Measurements from ENCODE around the gene MTSS2. TPM values are rescaled to one million over a fixed set of nuclear protein-coding genes. Genes with fewer than 3 reads are reported as not detected.

The MTSS2 gene
- total RNA-seq, 4 donors from 2014 or later, result 42.6 to 160 (median 93.9) TPM

DNA sequence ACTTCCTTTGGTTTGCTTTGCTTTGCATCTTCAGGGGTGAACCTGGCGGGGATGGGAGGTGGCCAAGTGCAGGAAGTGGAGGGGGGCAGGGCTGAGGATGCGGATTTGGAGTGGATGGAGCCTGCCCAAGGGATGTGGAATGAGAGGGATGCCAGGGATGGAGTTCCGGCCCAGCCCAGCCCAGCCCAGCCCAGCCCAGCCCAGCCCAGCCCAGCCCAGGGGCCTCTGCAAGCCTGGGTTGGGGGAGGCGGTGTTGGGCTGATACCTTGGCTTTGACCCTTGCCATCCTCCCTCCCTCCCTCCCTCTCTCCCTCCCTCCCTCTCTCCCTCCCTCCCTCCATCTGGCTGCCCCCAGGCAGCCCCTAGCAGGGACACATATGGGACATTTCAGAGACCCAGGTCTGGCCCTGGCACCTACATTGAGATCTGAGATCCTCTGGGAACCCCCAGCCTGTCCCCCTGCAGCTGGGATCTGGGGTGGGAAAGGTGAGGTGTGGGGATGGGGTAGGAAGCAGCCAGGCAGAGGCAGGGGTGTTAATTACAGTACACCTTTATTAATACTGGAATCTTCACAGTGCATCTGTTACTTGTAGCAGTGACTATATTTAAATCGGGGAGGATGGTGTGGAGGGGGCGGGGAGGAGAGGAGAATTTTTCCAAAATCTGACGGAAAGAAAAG, 25.0 kb downstream of the MTSS2 start:
- H3K27me3 ChIP-seq, result no peaks in the 10 kb centered on the region
- no peak overlapping the region for H3K27ac ChIP-seq

DNA sequence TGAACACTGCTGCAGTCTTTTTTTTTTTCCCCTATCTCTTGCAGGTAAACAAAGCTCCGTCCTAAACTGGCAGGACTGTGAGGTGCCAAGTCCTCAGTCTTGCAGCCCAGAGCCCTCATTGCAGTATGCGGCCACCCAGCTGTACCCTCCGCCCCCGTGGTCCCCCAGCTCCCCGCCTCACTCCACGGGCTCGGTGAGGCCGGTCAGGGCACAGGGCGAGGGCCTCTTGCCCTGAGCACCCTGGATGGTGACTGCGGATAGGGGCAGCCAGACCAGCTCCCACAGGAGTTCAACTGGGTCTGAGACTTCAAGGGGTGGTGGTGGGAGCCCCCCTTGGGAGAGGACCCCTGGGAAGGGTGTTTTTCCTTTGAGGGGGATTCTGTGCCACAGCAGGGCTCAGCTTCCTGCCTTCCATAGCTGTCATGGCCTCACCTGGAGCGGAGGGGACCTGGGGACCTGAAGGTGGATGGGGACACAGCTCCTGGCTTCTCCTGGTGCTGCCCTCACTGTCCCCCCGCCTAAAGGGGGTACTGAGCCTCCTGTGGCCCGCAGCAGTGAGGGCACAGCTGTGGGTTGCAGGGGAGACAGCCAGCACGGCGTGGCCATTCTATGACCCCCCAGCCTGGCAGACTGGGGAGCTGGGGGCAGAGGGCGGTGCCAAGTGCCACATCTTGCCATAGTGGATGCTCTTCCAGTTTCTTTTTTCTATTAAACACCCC, 25.7 kb downstream of the MTSS2 start:
- H3K36me3 ChIP-seq, result peaks cover 0 to 23% of the 10 kb centered on the region in 2 donors
- intact Hi-C loops (cut with DNase I; ENCODE audit: low total_unique reads) (no loop called here), in situ Hi-C loops (cut with MboI; ENCODE audit: low sequenced_read_pairs in 4 of 4) (loop anchor here in 3 of 4 donors (10.0 to 25.0 kb wide), 3 partner anchors 125 to 298 kb away; no protein-coding TSS in a partner anchor)
- no peak overlapping the region for H3K27ac ChIP-seq
- H3K27me3 ChIP-seq, result no peaks in the 10 kb centered on the region
- DNase-seq (no peak), ATAC-seq (no peak)
- no peaks in the 10 kb centered on the region for H3K4me1 ChIP-seq
- H3K4me3 ChIP-seq, result no peak overlapping the region
- TF ChIP-seq, protein P1, sequence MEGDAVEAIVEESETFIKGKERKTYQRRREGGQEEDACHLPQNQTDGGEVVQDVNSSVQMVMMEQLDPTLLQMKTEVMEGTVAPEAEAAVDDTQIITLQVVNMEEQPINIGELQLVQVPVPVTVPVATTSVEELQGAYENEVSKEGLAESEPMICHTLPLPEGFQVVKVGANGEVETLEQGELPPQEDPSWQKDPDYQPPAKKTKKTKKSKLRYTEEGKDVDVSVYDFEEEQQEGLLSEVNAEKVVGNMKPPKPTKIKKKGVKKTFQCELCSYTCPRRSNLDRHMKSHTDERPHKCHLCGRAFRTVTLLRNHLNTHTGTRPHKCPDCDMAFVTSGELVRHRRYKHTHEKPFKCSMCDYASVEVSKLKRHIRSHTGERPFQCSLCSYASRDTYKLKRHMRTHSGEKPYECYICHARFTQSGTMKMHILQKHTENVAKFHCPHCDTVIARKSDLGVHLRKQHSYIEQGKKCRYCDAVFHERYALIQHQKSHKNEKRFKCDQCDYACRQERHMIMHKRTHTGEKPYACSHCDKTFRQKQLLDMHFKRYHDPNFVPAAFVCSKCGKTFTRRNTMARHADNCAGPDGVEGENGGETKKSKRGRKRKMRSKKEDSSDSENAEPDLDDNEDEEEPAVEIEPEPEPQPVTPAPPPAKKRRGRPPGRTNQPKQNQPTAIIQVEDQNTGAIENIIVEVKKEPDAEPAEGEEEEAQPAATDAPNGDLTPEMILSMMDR (IDR thresholded peaks at IDR 0.05 in 4 of 5, conservative IDR thresholded peaks at IDR 0.05 in 1 of 5), result no peak
- TF ChIP-seq POLR2A (IDR thresholded peaks at IDR 0.05), result no peak
- H3K9me3 ChIP-seq, result no peaks in the 10 kb centered on the region

More for the DNA sequence above, 25.0 kb downstream of the MTSS2 start:
- no peaks in the 10 kb centered on the region for H3K4me1 ChIP-seq
- H3K36me3 ChIP-seq, result peaks cover 0 to 30% of the 10 kb centered on the region in 2 donors
- intact Hi-C loops (cut with DNase I; ENCODE audit: low total_unique reads) (no loop called here), in situ Hi-C loops (cut with MboI; ENCODE audit: low sequenced_read_pairs in 4 of 4) (loop anchor here in 2 of 4 donors (25.0 kb wide), 1 partner anchor 299 kb away; no protein-coding TSS in a partner anchor)
- no peak overlapping the region for H3K4me3 ChIP-seq
- no peaks in the 10 kb centered on the region for H3K9me3 ChIP-seq
- no peak for TF ChIP-seq POLR2A (IDR thresholded peaks at IDR 0.05)
- TF ChIP-seq, protein P1 (IDR thresholded peaks at IDR 0.05 in 4 of 5, conservative IDR thresholded peaks at IDR 0.05 in 1 of 5), result no peak
- DNase-seq (no peak), ATAC-seq (no peak)

DNA sequence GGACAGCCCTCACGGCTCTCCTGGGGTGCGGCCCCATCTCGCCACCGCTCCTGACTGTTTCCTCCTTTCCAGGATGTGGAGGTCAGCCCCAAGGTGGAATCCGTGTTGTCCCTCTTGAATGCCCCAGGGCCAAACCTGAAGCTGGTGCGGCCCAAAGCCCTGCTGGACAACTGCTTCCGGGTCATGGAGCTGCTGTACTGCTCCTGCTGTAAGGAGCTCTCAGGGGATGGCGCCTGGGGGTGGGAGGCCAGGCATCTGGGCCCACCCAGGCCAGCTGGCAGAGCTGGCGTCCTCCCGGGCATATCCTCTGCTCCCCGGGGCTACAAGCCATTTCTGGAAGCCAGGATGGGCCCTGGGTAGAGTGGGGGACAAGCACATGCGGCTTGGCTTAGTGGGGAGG, 26.3 kb downstream of the MTSS2 start:
- ATAC-seq, result no peak
- Histone ChIP-seq H3K4me1 (no peaks in the 10 kb centered on the region), H3K9me3 (no peaks in the 10 kb centered on the region), H3K36me3 (peaks cover 0 to 18% of the 10 kb centered on the region in 2 donors), H3K27me3 (no peaks in the 10 kb centered on the region), H3K4me3 (no peak overlapping the region), H3K27ac (no peak overlapping the region)
- intact Hi-C loops (cut with DNase I; ENCODE audit: low total_unique reads), result no loop called here
- TF ChIP-seq POLR2A (IDR thresholded peaks at IDR 0.05), result no peak
- TF ChIP-seq, protein P1 (IDR thresholded peaks at IDR 0.05 in 4 of 5, conservative IDR thresholded peaks at IDR 0.05 in 1 of 5), result no peak
- in situ Hi-C loops (cut with MboI; ENCODE audit: low sequenced_read_pairs in 4 of 4), result loop anchor here in 3 of 4 donors (10.0 to 25.0 kb wide), 3 partner anchors 125 to 297 kb away; no protein-coding TSS in a partner anchor
- no peak for DNase-seq

DNA sequence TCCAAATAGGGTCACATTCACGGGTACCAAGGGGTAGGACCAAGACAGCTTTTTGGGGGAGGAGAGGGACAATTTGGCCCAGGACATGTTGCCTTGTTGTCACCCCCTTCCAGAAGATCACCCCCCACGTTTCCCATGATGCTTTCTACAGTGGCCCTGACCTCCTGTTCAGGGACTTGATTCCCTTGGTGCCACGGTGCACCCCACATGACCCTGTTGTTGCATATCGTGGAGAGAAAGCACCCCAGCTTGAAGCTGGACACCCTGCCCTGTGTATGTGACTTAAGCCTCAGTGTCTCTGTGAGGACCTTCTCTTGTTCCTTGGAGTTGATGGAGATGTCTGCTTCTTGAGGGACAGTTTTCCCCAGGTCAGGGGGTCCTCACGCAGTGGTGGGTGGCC, 26.9 kb downstream of the MTSS2 start:
- no peak for ATAC-seq

More for the DNA sequence above, 26.9 kb downstream of the MTSS2 start:
- in situ Hi-C loops (cut with MboI; ENCODE audit: low sequenced_read_pairs in 4 of 4) (loop anchor here in 3 of 4 donors (10.0 to 25.0 kb wide), 3 partner anchors 124 to 297 kb away; no protein-coding TSS in a partner anchor), intact Hi-C loops (cut with DNase I; ENCODE audit: low total_unique reads) (no loop called here)
- H3K4me3 ChIP-seq, result no peak overlapping the region
- no peak for DNase-seq
- H3K27me3 ChIP-seq, result no peaks in the 10 kb centered on the region
- H3K4me1 ChIP-seq, result peaks cover 3% of the 10 kb centered on the region in 2 donors
- H3K36me3 ChIP-seq, result peaks cover 0 to 12% of the 10 kb centered on the region in 2 donors
- H3K27ac ChIP-seq, result no peak overlapping the region
- TF ChIP-seq, protein P1 (IDR thresholded peaks at IDR 0.05 in 4 of 5, conservative IDR thresholded peaks at IDR 0.05 in 1 of 5), result no peak
- no peak for TF ChIP-seq POLR2A (IDR thresholded peaks at IDR 0.05)
- H3K9me3 ChIP-seq, result no peaks in the 10 kb centered on the region

All from gastrocnemius medialis (tissue), 4 donors.